BJ (cell line): ENCODE results near the gene ZNF281. TPM values are rescaled to one million over a fixed set of nuclear protein-coding genes. Genes with fewer than 3 reads are reported as not detected.

Experiments used
- CTCF ChIA-PET: fragments of 350-600 bp; formaldehyde crosslinking; extraction: SDS; loops from one replicate; lab custom pipeline; 2021; ENCODE audit warnings: antibody characterized with exemption, inconsistent platforms; lab: Yijun Ruan, JAX
- POLR2A ChIA-PET: fragments of 300-600 bp; sonication (Branson Sonifier 250); formaldehyde crosslinking; extraction: SDS; loops from one replicate; lab custom pipeline; 2021; ENCODE audit warnings: antibody characterized with exemption; lab: Charles Lee
- DNase-seq: peaks from one replicate; pipeline ENCODE4 v3.0.0-alpha.2; 2011; ENCODE audit warnings: low read depth
- H3K27me3 ChIP-seq: 2 replicates; pipeline ENCODE4 v1.6.0; 2011; ENCODE audit warnings: low read length; ENCODE audit not compliant: control insufficient read depth, insufficient read depth
- H3K36me3 ChIP-seq: 2 replicates; pipeline ENCODE4 v1.5.1; 2011; ENCODE audit warnings: low read length; ENCODE audit not compliant: control insufficient read depth, insufficient read depth
- H3K4me3 ChIP-seq: 2 replicates; pipeline ENCODE4 v1.5.1; 2011; ENCODE audit warnings: low read depth, mild to moderate bottlenecking, control low read depth, low read length
- CTCF ChIP-seq: IDR thresholded peaks from 2 replicates; pipeline ENCODE4 v1.5.1; 2011; ENCODE audit warnings: low read depth, mild to moderate bottlenecking, control low read depth, inconsistent platforms, low read length, moderate library complexity; ENCODE audit not compliant: insufficient read depth
- polyA plus RNA-seq: library from polyadenylated mRNA; depleted of rRNA; stranded (reverse); fragments of >200 nt; gene quantifications from 2 replicates; pipeline ENCODE4 v1.2.3, GENCODE V29; 2011

Gene ZNF281
- polyA plus RNA-seq, 1 experiment: 13.5 TPM

- H3K27me3 ChIP-seq: no peaks in the 10 kb centered on the region
- no peak for TF ChIP-seq CTCF
- DNase-seq: no peak
- no peak overlapping the region for H3K4me3 ChIP-seq
- no peaks in the 10 kb centered on the region for H3K36me3 ChIP-seq
- ChIA-PET CTCF (interaction anchor here (1.0 kb wide), 1 partner anchor 8 kb away, joined by 3 read pairs; no protein-coding TSS in a partner anchor), POLR2A (interaction anchor here (0.6 kb wide), 1 partner anchor 8 kb away, joined by 4 read pairs; no protein-coding TSS in a partner anchor)
Observed at GRCh38 chr1:200381256-200381984, 28.4 kb downstream of the ZNF281 start.

- ChIA-PET POLR2A (no interaction called here), CTCF (interaction anchor here (1.0 kb wide), 1 partner anchor 9 kb away, joined by 3 read pairs; no protein-coding TSS in a partner anchor)
- no peak overlapping the region for H3K4me3 ChIP-seq
- H3K27me3 ChIP-seq: no peaks in the 10 kb centered on the region
- TF ChIP-seq CTCF: no peak
- no peak for DNase-seq
- no peaks in the 10 kb centered on the region for H3K36me3 ChIP-seq
Observed at GRCh38 chr1:200380589-200381021, 29.2 kb downstream of the ZNF281 start.

GRCh38 chr1:200379940-200380588, 29.8 kb downstream of the ZNF281 start:
- Histone ChIP-seq H3K27me3 (no peaks in the 10 kb centered on the region), H3K4me3 (no peak overlapping the region), H3K36me3 (no peaks in the 10 kb centered on the region)
- CTCF ChIA-PET: interaction anchor here (1.2 to 1.9 kb wide), 3 partner anchors 66 to 241 kb away, joined by 3 to 4 read pairs (median 3); no protein-coding TSS in a partner anchor
- DNase-seq: no peak
- TF ChIP-seq CTCF: no peak
- POLR2A ChIA-PET: interaction anchor here (1.1 kb wide), 1 partner anchor 15 kb away, joined by 4 read pairs; no protein-coding TSS in a partner anchor

- H3K36me3 ChIP-seq: no peaks in the 10 kb centered on the region
- ChIA-PET POLR2A (interaction anchor here (0.6 to 1.1 kb wide), 3 partner anchors 10 to 402 kb away, joined by 3 to 4 read pairs (median 3); no protein-coding TSS in a partner anchor), CTCF (interaction anchor here (0.6 to 1.9 kb wide), 5 partner anchors 65 to 240 kb away, joined by 3 to 4 read pairs (median 3); no protein-coding TSS in a partner anchor)
- H3K4me3 ChIP-seq: no peak overlapping the region
- DNase-seq: peak; percentile 94
- H3K27me3 ChIP-seq: no peaks in the 10 kb centered on the region
- TF ChIP-seq CTCF: no peak
Observed at GRCh38 chr1:200379432-200379757, 30.4 kb downstream of the ZNF281 start.

- ChIA-PET POLR2A (no interaction called here), CTCF (interaction anchor here (0.8 to 1.9 kb wide), 4 partner anchors 8 to 64 kb away, joined by 3 to 4 read pairs (median 4); no protein-coding TSS in a partner anchor)
- H3K4me3 ChIP-seq: no peak overlapping the region
- no peaks in the 10 kb centered on the region for H3K27me3 ChIP-seq
- no peak for TF ChIP-seq CTCF
- no peaks in the 10 kb centered on the region for H3K36me3 ChIP-seq
- no peak for DNase-seq
Observed at GRCh38 chr1:200378096-200378495, 31.7 kb downstream of the ZNF281 start.
